ENCODE data around the gene PLA2G2D. TPM values are rescaled to one million over a fixed set of nuclear protein-coding genes. Genes with fewer than 3 reads are reported as not detected.

The PLA2G2D gene
- total and polyA plus RNA-seq, 2 of the 13 experiments (the other 11 are each of a cell fraction or from before 2014, with no cell fraction given), result not detected

- H3K9me3 ChIP-seq (ENCODE audit: low read length), result no peaks in the 10 kb centered on the region
- no peak overlapping the region for H2AFZ ChIP-seq (ENCODE audit: low read length)
- no peaks in the 10 kb centered on the region for H3K36me3 ChIP-seq (replicated peaks in 1 of 2; ENCODE audit: control insufficient read depth in 1 of 2, insufficient read depth in 2 of 2, low read length in 2 of 2)
- BruUV-seq (replicated peaks), result no TSS peak
- H3K9ac ChIP-seq (ENCODE audit: insufficient read depth, low read depth, low read length), result no peak overlapping the region
- ChIA-PET POLR2A (no interaction called here), CTCF (ENCODE audit: low intra/inter-chr PET ratio, low total read pairs) (no interaction called here)
- DNase-seq (ENCODE audit: low spot score) (no peak), ATAC-seq (no peak), FAIRE-seq (no peak)
- in situ Hi-C loops (cut with HindIII; ENCODE audit: extremely low pct_ligation_motif_present, low pct_unique_long_range_greater_than_20kb) (no loop called here), intact Hi-C loops (cut with micrococcal nuclease; ENCODE audit: unreplicated experiment) (no loop called here)
- H4K20me1 ChIP-seq (ENCODE audit: insufficient read depth, low read length), result no peaks in the 10 kb centered on the region
- peaks cover 0 to 38% of the 10 kb centered on the region in 2 experiments; a peak in 2 of 5 replicates for H3K27me3 ChIP-seq (ENCODE audit: control insufficient read depth in 1 of 2, insufficient read depth in 2 of 2, low read length in 2 of 2)
- H3K4me3 ChIP-seq (replicated peaks in 1 of 3; ENCODE audit: insufficient read depth in 1 of 3, low read depth in 2 of 3, low read length in 3 of 3), result no peak overlapping the region
- H3K4me1 ChIP-seq (ENCODE audit: insufficient read depth, low read length), result no peaks in the 10 kb centered on the region
- no peaks in the 10 kb centered on the region for H3K79me2 ChIP-seq (ENCODE audit: insufficient read depth, low read length)
- H3K4me2 ChIP-seq (ENCODE audit: low read depth, low read length), result no peak overlapping the region
- 77% methylated on average over 10 of the region's 10 CpGs for WGBS (ENCODE audit: low lambda C conversion rate)
- H3K27ac ChIP-seq (ENCODE audit: extremely low read length, insufficient read depth, low read length), result no peak overlapping the region
- TF ChIP-seq ZNF646 (CRISPR knock-in tag; IDR thresholded peaks at IDR 0.05) (no peak), ZNF720 (CRISPR knock-in tag; IDR thresholded peaks at IDR 0.05) (no peak), GLMP (CRISPR knock-in tag; IDR thresholded peaks at IDR 0.05; ENCODE audit: borderline replicate concordance) (no peak), ZNF138 (CRISPR knock-in tag; IDR thresholded peaks at IDR 0.05; ENCODE audit: low read depth) (no peak), MIXL1 (CRISPR knock-in tag; IDR thresholded peaks at IDR 0.05) (no peak), FUBP1 (CRISPR knock-in tag; IDR thresholded peaks at IDR 0.05; ENCODE audit: borderline replicate concordance) (no peak), RXRA (CRISPR knock-in tag; IDR thresholded peaks at IDR 0.05) (no peak), ZNF44 (CRISPR knock-in tag; IDR thresholded peaks at IDR 0.05) (no peak), JUNB (CRISPR knock-in tag; IDR thresholded peaks at IDR 0.05; ENCODE audit: borderline replicate concordance) (no peak), ZNF609 (CRISPR knock-in tag; IDR thresholded peaks at IDR 0.05; ENCODE audit: borderline replicate concordance) (no peak)
These were observed 49.0 kb downstream of the PLA2G2D start for GRCh38 chr1:20070357-20070756.
